Immature natural killer cell (primary cell): ENCODE measurements around the gene HS6ST3. TPM values are rescaled to one million over a fixed set of nuclear protein-coding genes. Genes with fewer than 3 reads are reported as not detected.

Experiments used
- DNase-seq, 3 donors: peaks; one replicate each; pipeline ENCODE4 v3.0.0; 2022; ENCODE audit warnings: mixed read lengths in 1 of 3
- H3K27ac Mint-ChIP-seq, 6 donors: one replicate each; pipeline ENCODE4 v1.8.0; 2020; ENCODE audit warnings: mixed read lengths in 6 of 6, mild to moderate bottlenecking in 5 of 6, inconsistent platforms in 4 of 6, moderate library complexity in 3 of 6
- H3K27me3 Mint-ChIP-seq, 3 donors: one replicate each; pipeline ENCODE4 v1.8.0; 2020 to 2021; ENCODE audit warnings: low read depth in 3 of 3, mild to moderate bottlenecking in 3 of 3, mixed read lengths in 3 of 3, moderate library complexity in 3 of 3, inconsistent platforms in 1 of 3
- H3K36me3 Mint-ChIP-seq, 3 donors: one replicate each; pipeline ENCODE4 v1.8.0; 2020; ENCODE audit warnings: mixed read lengths in 3 of 3, inconsistent platforms in 2 of 3, mild to moderate bottlenecking in 2 of 3
- H3K4me1 Mint-ChIP-seq, 2 donors: one replicate each; pipeline ENCODE4 v1.8.0; 2020; ENCODE audit warnings: inconsistent platforms in 2 of 2, mild to moderate bottlenecking in 2 of 2, mixed read lengths in 2 of 2, moderate library complexity in 1 of 2
- H3K4me3 Mint-ChIP-seq, 5 donors: one replicate each; pipeline ENCODE4 v1.8.0; 2020; ENCODE audit warnings: mild to moderate bottlenecking in 5 of 5, mixed read lengths in 5 of 5, inconsistent platforms in 3 of 5, moderate library complexity in 3 of 5
- H3K9me3 Mint-ChIP-seq, 6 donors: one replicate each; pipeline ENCODE4 v1.8.0; 2020; ENCODE audit warnings: mild to moderate bottlenecking in 6 of 6, mixed read lengths in 6 of 6, inconsistent platforms in 4 of 6, moderate library complexity in 3 of 6
- polyA plus RNA-seq, 3 donors: library from polyadenylated mRNA; unstranded; fragments of 300-500 nt; fragmentation: Illumina TruSeq; gene quantifications; one replicate each; pipeline ENCODE4 v1.2.3, GENCODE V29; 2021

HS6ST3 gene
- polyA plus RNA-seq, 3 donors from 2014 or later = not detected

- Mint-ChIP-seq H3K36me3 (no peaks in the 10 kb centered on the region), H3K4me3 (no peak overlapping the region), H3K4me1 (no peaks in the 10 kb centered on the region), H3K9me3 (peaks cover 0 to 11% (median 8%) of the 10 kb centered on the region in 6 donors), H3K27me3 (no peaks in the 10 kb centered on the region), H3K27ac (no peak overlapping the region)
- no peak for DNase-seq
Measured at GRCh38 chr13:96792188-96792587, 702.3 kb downstream of the HS6ST3 start.

- no peak overlapping the region for H3K4me3 Mint-ChIP-seq
- peaks cover 2 to 10% (median 7%) of the 10 kb centered on the region in 6 donors for H3K9me3 Mint-ChIP-seq
- DNase-seq = no peak
- H3K27ac Mint-ChIP-seq = no peak overlapping the region
- H3K36me3 Mint-ChIP-seq = no peaks in the 10 kb centered on the region
- H3K4me1 Mint-ChIP-seq = no peaks in the 10 kb centered on the region
- no peaks in the 10 kb centered on the region for H3K27me3 Mint-ChIP-seq
Measured at GRCh38 chr13:96792736-96793403, 703.0 kb downstream of the HS6ST3 start.

GRCh38 chr13:96793404-96793755, 703.5 kb downstream of the HS6ST3 start:
- H3K9me3 Mint-ChIP-seq = peaks cover 3 to 12% (median 7%) of the 10 kb centered on the region in 6 donors
- no peaks in the 10 kb centered on the region for H3K4me1 Mint-ChIP-seq
- no peak overlapping the region for H3K4me3 Mint-ChIP-seq
- DNase-seq = no peak
- no peaks in the 10 kb centered on the region for H3K36me3 Mint-ChIP-seq
- H3K27ac Mint-ChIP-seq = no peak overlapping the region
- H3K27me3 Mint-ChIP-seq = no peaks in the 10 kb centered on the region

GRCh38 chr13:96794669-96795068, 704.8 kb downstream of the HS6ST3 start:
- no peaks in the 10 kb centered on the region for H3K36me3 Mint-ChIP-seq

GRCh38 chr13:96795670-96796069, 705.8 kb downstream of the HS6ST3 start:
- Mint-ChIP-seq H3K4me3 (no peak overlapping the region), H3K36me3 (no peaks in the 10 kb centered on the region), H3K9me3 (peaks cover 0 to 13% (median 4%) of the 10 kb centered on the region in 6 donors), H3K4me1 (no peaks in the 10 kb centered on the region), H3K27me3 (no peaks in the 10 kb centered on the region), H3K27ac (no peak overlapping the region)
- DNase-seq = no peak

More at GRCh38 chr13:96794669-96795068, 704.8 kb downstream of the HS6ST3 start:
- Mint-ChIP-seq H3K9me3 (peaks cover 0 to 12% (median 7%) of the 10 kb centered on the region in 6 donors), H3K4me3 (no peak overlapping the region), H3K27me3 (no peaks in the 10 kb centered on the region), H3K4me1 (no peaks in the 10 kb centered on the region), H3K27ac (no peak overlapping the region)
- DNase-seq = no peak

- Mint-ChIP-seq H3K27me3 (no peaks in the 10 kb centered on the region), H3K4me3 (no peak overlapping the region), H3K4me1 (no peaks in the 10 kb centered on the region), H3K27ac (no peak overlapping the region), H3K36me3 (no peaks in the 10 kb centered on the region), H3K9me3 (peaks cover 0 to 10% (median 4%) of the 10 kb centered on the region in 6 donors)
- no peak for DNase-seq
Measured at GRCh38 chr13:96796091-96796633, 706.3 kb downstream of the HS6ST3 start.

GRCh38 chr13:96797136-96797535, 707.2 kb downstream of the HS6ST3 start:
- Mint-ChIP-seq H3K27ac (no peak overlapping the region), H3K4me1 (no peaks in the 10 kb centered on the region)
- no peak for DNase-seq

GRCh38 chr13:96803456-96804100, 713.7 kb downstream of the HS6ST3 start:
- Mint-ChIP-seq H3K27ac (no peak overlapping the region), H3K27me3 (peaks cover 0 to 2% (median 0%) of the 10 kb centered on the region in 3 donors), H3K4me1 (no peaks in the 10 kb centered on the region), H3K9me3 (peaks cover 2 to 26% (median 7%) of the 10 kb centered on the region in 6 donors), H3K36me3 (no peaks in the 10 kb centered on the region), H3K4me3 (no peak overlapping the region)
- no peak for DNase-seq

More at GRCh38 chr13:96797136-96797535, 707.2 kb downstream of the HS6ST3 start:
- H3K4me3 Mint-ChIP-seq = no peak overlapping the region
- H3K36me3 Mint-ChIP-seq = no peaks in the 10 kb centered on the region
- peaks cover 2 to 7% (median 4%) of the 10 kb centered on the region in 6 donors for H3K9me3 Mint-ChIP-seq
- no peaks in the 10 kb centered on the region for H3K27me3 Mint-ChIP-seq

- peaks cover 0 to 2% (median 0%) of the 10 kb centered on the region in 3 donors for H3K27me3 Mint-ChIP-seq
- no peaks in the 10 kb centered on the region for H3K4me1 Mint-ChIP-seq
- H3K36me3 Mint-ChIP-seq = no peaks in the 10 kb centered on the region
- no peak overlapping the region for H3K4me3 Mint-ChIP-seq
- peaks cover 2 to 32% (median 7%) of the 10 kb centered on the region in 6 donors for H3K9me3 Mint-ChIP-seq
- no peak for DNase-seq
- H3K27ac Mint-ChIP-seq = no peak overlapping the region
Measured at GRCh38 chr13:96804174-96804573, 714.3 kb downstream of the HS6ST3 start.

- DNase-seq = no peak
- Mint-ChIP-seq H3K27me3 (peaks cover 0 to 2% (median 0%) of the 10 kb centered on the region in 3 donors), H3K9me3 (peaks cover 4 to 27% (median 6%) of the 10 kb centered on the region in 6 donors), H3K27ac (no peak overlapping the region), H3K4me3 (no peak overlapping the region), H3K36me3 (no peaks in the 10 kb centered on the region), H3K4me1 (no peaks in the 10 kb centered on the region)
Measured at GRCh38 chr13:96806746-96807145, 716.8 kb downstream of the HS6ST3 start.

GRCh38 chr13:96809366-96810096, 719.6 kb downstream of the HS6ST3 start:
- no peaks in the 10 kb centered on the region for H3K36me3 Mint-ChIP-seq
- peaks cover 4 to 34% (median 8%) of the 10 kb centered on the region in 6 donors for H3K9me3 Mint-ChIP-seq
- no peak overlapping the region for H3K27ac Mint-ChIP-seq
- H3K27me3 Mint-ChIP-seq = peaks cover 0 to 3% (median 0%) of the 10 kb centered on the region in 3 donors
- DNase-seq = no peak
- no peak overlapping the region for H3K4me3 Mint-ChIP-seq
- no peaks in the 10 kb centered on the region for H3K4me1 Mint-ChIP-seq

GRCh38 chr13:96810104-96810503, 720.2 kb downstream of the HS6ST3 start:
- no peak for DNase-seq
- Mint-ChIP-seq H3K4me3 (no peak overlapping the region), H3K4me1 (no peaks in the 10 kb centered on the region), H3K27me3 (peaks cover 0 to 3% (median 0%) of the 10 kb centered on the region in 3 donors), H3K27ac (no peak overlapping the region), H3K9me3 (peaks cover 4 to 37% (median 10%) of the 10 kb centered on the region in 6 donors), H3K36me3 (no peaks in the 10 kb centered on the region)

GRCh38 chr13:96811049-96811448, 721.1 kb downstream of the HS6ST3 start:
- H3K4me3 Mint-ChIP-seq = no peak overlapping the region
- no peak for DNase-seq
- no peak overlapping the region for H3K27ac Mint-ChIP-seq
- peaks cover 0 to 3% (median 0%) of the 10 kb centered on the region in 3 donors for H3K27me3 Mint-ChIP-seq
- H3K4me1 Mint-ChIP-seq = no peaks in the 10 kb centered on the region
- peaks cover 4 to 40% (median 9%) of the 10 kb centered on the region in 6 donors for H3K9me3 Mint-ChIP-seq
- H3K36me3 Mint-ChIP-seq = no peaks in the 10 kb centered on the region

GRCh38 chr13:96816261-96816660, 726.4 kb downstream of the HS6ST3 start:
- no peak for DNase-seq
- peaks cover 0 to 29% (median 5%) of the 10 kb centered on the region in 6 donors for H3K9me3 Mint-ChIP-seq
- H3K27ac Mint-ChIP-seq = no peak overlapping the region
- H3K4me3 Mint-ChIP-seq = no peak overlapping the region
- no peaks in the 10 kb centered on the region for H3K36me3 Mint-ChIP-seq
- peaks cover 0 to 3% (median 0%) of the 10 kb centered on the region in 3 donors for H3K27me3 Mint-ChIP-seq
- no peaks in the 10 kb centered on the region for H3K4me1 Mint-ChIP-seq
